Amniotic epithelial cell (primary cell): ENCODE measurements around the gene PTPRM.

ENCODE experiments used
- DNase-seq: peaks from one replicate; pipeline ENCODE4 v3.0.0-alpha.2; 2010; ENCODE audit warnings: low read depth

PTPRM gene

DNA sequence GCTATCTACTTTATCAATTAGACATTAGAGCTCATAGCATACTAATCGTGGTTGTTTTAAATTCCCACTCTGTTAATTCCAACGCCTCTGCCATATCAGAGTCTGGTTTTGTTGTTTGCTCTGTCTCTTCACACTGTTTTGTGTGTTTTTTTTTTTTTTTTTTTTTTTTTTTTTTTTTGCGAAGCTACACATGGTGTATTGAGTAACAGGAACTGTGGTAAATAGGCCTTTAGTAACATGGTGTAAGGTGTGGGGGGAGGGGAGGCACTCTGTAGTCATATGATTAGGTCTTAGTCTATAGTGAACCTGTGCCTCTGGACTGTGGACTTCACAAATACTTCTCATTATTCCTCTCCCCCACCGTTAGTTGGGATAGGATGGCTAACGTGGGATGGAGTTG is 671.4 kb downstream of the PTPRM start:
- DNase-seq = peak; percentile 56

DNA sequence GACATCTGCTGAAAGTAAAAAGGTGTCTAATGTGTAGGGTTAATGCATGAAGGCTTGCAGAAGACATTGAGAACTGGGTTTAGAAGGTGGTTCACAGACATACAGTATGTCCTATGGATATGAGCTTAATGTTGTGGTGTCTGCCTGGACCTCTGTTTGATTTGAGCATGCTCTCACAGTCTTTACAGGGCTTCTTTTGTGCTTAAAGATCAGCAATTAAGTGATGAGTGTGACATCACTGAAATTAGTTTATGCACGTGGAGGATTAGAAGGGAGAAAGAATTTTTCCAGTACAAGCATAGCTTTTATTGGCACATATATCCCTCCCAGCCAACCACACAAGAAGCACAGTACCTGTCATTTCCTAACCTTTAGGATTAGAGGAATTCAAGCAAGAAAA is 674.6 kb downstream of the PTPRM start:
- no peak for DNase-seq

DNA sequence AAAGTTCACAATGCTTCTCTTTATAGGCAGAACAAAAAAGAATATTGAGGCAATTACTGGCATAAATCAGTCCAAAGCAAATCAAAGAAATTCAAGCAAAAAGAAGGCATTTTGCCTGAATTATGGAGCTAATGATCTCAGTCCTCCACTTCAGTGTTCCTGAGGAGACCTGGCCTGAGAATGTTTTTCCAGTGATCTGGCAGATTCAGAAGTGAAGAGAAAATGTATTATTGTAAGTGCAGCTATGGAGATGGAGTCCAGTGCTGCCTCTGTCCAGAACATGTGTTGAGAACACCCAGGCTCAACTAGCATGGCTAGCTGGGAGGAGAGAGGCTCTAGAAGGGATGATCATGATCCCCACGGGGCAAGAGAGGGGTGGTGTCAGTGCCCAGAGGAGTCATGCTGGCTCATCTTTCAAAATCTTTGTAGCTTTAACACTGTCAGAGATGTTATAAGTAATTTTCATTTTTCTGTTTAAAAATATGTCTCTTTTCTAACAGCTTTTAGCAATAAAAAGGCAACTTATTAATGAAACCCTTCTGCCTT is 675.1 kb downstream of the PTPRM start:
- no peak for DNase-seq

DNA sequence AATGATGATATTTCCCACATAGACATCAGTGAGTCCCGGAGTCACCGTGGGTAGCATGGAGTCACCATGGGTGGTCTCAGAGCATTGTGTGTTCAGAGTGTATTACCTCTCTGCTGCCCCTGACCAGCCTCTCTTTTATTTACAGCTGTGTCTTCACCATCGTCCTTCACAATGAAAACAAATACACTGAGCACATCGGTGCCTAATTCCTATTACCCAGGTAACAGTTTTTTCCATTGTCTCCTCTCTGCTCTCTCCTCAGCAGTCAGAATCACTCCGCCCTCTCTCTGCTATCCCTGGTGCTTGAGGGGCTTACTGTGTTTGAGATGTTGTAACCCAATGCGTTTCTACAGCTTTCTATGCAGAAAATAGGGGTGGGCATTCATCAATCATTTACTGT is 680.6 kb downstream of the PTPRM start:
- no peak for DNase-seq

DNA sequence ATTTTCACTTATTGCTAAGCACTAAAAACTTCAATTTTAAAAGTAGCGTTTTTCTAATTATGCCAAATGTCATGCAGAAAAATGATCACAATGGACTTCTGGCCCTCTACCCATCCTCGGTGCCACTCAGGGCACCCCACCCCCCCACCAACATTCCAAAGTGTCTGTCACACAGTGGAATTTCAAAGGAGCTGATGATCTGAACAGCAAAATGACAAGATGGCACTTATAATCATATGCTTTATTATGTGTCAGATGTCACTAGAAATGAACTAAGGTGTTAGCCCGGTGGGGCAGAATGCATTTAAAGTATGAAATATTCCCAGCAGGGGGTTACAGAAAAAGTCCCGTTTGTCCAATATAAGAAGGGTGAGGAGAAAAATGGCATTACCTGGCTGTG is 681.5 kb downstream of the PTPRM start:
- DNase-seq = no peak

DNA sequence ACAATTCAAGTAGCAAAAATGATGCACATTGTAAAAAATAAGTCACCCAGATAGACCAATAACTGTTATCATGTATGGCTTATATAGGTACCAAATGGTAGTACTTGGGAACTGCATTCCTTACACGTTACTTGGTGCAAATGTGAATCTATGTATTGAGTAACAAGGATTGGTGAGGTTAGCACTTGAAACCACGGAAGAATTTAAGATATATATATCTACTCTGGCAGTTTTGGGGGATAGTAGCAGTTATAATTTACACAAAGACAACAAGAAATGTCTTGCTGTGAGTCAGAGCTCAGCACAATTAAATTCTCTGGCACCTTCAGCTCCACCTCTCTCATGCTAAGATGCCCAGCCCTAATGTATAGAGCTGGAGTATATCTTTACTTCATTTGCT is 682.7 kb downstream of the PTPRM start:
- peak; percentile 29 for DNase-seq

DNA sequence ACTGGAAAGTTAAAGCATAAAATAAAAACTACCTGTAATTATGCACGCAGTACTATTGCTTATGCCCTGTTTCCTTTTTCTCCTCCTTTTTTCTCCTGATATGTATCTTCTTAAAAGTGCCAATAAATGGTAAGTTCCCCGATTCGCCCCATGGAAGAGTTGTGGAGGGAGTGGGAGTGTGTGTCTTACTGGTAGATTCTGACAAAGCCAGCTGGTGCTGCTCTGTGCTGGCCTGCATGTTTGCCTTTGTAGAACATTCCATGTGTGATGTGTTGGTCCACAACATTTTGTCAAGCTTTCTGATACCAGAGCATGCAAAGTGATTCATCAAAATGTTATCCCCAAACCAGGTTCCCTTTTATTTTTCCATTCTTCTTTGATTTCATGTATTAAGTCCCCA is 685.3 kb downstream of the PTPRM start:
- peak; percentile 6 for DNase-seq

DNA sequence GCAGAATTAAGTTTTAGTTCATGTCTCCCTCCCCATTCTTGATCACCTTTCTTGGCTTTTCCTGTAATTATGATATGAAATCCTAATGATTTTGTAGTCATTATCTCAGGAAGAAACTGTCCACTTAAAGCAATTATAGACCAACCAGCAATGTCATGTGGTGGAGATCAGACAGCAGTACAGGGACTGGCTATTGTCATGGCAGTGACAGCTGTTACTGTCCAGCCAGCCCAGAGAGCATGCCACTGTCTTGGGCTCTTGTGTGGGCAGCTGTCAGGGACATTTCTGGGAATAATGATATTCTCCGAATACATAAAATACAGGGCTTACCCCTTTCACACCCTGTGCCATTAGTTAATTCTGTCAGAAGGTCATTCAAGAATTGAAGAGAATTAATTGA is 686.8 kb downstream of the PTPRM start:
- no peak for DNase-seq

DNA sequence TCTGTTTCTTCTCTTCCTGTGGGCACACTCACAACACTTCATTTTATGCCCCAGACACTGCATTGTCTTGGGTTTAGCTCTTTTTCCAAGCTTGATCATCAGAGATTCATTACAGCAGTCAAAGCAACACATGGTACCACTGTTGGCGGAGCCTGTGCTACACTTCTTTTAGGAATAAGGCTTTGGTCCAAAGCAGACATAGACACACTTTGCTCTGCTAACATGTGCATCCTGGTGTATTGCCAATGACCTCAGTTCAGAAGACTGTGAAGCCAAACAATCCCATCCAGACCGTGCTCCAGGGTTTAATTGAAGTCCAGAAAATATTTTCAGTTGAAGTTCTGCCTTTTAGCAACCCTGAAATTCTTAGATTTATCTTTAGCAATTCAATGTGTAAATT is 687.5 kb downstream of the PTPRM start:
- DNase-seq = no peak

DNA sequence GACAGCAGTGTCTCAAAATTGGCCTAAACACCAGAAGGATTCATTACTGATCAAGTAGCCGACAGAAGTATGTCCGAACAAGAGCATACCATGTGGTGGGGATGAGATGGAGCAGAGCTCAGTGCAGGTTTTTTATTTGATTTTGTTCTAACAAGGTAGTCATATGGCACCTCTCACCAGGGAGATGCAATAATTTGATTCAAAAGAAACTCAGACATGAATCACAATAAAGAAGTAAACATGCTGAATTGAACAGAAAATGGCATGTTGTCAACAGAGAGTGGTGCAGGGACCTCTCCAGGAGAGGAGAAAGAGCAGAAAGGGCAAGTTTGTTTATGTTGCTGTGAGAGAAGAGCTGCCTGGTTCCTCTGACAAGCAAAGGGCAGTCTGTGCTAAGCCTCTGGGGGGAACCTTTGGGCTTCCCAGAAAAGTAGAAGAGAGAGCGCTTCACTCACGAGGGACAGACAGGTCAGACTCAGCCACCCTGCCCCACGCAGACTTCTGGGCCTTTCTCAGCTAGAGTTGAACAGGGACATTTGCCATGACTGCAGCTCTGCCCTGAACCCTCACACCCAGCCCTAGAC is 690.8 kb downstream of the PTPRM start:
- DNase-seq = no peak

DNA sequence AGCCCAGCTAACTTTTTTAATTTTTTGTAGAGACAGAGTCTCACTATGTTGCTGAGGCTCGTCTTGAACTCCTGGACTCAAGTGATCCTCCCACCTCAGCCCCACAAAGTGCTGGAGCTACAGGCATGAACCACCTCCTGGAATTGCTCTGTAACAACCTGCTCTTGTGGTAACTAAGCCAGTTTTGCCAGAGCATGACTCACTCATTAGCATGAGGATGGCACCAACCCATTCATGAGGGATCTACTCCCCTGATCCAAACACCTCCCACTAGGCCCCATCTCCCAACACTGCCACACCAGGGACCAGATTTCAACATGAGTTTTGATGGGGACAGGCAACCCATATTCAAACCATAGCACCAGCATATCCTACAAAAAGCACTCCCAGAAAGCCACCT is 693.2 kb downstream of the PTPRM start:
- DNase-seq = peak; percentile 19

DNA sequence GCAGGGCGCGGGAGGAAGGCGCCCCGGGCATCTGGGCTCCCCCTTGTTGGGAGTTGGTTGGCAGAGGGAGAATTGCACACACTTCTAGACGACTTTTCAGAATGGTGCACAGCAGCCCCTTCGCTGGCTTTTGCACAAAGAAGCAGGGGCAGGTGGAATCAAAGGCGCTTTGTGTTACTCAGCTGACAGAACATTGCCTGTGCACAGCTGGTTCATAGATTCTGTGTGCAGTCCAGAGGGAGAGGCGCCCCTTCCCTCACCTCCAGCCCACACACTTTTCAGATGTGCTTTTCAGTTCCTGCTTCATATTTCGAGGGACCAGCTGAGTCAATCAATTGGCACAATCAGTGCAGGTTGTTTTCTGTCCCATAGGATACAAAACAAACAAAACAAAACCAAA is 693.7 kb downstream of the PTPRM start:
- no peak for DNase-seq

DNA sequence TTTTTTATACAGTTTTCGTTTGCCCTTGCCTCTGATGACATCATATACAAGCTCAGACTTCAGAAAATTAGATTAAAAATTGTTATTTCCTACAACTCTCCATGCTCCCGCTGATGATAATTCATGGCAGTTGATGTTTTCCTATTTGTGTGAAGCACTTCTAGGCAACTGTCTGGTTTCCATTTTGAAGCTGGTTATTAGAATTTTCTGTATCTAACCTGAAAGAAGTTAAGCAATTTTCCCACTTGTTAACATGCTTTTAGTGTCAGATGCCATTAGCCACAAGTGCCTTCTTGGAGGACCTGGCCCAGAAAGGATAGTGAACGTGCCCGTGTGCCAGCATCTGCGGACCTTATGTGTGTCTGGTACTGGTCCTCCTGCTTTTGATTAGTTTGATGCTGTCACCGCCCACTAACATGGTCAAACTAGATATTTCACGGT is 694.6 kb downstream of the PTPRM start:
- no peak for DNase-seq

DNA sequence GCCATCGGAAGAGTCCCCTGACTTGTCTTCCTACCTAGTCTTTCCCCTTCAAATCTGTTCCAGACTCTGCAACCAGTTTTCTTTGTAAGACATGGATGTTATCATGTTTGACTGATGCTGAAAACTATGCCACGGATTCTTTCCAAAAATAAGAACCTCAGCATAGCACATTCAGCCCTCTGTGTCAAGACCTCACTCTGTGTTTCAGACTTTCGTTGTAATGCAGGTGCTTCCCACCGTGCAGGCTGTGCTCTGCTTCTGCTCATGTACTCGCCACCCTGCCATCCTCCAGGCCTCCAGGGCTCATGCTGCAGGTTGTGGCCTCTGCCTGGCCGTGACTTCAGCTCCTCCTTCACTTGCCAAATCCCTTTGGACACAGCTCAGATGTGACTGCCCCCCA is 695.1 kb downstream of the PTPRM start:
- DNase-seq = no peak

DNA sequence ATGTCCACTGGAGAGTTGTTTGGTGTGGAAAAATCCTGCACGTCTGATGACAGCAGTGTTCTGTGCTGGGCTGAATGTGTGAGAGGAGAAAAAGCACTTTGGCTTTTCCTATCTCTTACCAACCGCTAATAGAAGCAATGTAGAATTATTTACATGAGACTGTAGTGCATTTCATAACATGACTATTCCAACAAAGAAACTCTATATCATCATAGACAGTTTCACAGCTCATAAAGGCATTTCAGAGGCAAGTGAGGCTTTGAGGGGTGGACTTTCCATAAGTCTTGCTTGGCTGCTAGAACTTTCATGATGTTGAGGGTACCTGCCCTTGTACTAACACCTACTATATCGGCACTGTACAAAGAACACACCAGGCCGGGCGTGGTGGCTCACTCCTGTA is 697.0 kb downstream of the PTPRM start:
- no peak for DNase-seq

DNA sequence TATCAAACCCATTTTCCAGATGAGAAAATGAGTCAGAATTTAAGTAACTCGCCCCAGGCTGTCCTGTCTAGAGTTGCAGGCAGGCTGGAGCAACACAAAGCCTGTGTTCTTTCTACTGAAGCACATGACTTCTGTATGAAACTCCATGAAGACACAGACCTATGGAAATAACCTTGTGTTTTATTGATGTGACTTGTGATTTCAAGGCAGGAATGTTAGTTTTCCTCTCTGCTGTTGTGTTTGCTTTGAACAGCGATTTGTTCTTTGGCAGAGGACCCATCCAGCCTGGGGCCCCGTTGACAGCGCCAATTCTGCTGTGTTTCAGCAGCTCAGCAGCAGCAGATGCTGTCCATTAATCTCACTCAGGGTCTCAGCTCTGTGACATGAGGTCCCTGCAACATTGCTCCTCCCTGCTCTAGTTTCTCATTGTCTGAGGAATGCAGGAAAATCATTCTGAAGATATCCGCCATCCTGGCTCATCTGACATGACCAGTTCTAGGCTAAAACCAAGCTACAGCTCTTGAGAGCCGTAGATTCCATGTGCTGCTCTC is 697.8 kb downstream of the PTPRM start:
- DNase-seq = no peak

DNA sequence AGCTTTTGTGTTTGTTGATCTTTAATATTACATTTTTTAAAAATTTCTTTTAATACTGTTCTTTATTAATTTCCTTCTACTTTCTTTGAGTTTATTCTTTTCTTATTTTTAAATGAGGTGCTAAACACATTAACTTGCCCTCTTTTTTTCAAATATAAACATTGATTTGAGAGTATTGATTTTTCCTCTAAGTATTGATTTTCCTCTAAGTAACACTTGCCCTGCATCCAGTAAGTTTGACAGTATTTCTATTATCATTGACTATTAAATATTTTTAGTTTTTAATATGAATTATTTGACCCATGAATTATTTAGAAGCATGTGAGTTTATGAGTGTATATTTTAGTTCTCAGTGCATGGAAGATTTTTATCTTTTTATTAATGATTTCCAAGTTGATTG is 705.1 kb downstream of the PTPRM start:
- DNase-seq = no peak

DNA sequence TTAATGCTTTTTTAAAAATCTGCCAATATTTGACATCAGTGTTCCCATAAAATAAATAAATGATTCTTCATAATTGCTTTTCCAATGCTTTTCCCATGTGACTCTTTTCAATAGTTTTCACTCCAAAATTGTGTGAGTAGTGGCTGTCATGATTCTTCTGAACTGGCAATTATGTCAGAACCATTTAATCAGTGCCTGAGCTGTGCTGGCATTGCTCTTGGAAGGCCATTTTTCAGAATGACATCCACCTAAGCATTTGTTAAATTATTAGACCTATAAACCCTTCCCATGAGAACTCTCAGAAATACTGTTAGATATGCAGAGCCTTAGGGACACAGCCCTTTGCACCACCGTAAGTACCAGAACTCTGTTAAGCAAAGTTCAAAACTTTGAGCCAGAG is 707.3 kb downstream of the PTPRM start:
- DNase-seq = no peak

DNA sequence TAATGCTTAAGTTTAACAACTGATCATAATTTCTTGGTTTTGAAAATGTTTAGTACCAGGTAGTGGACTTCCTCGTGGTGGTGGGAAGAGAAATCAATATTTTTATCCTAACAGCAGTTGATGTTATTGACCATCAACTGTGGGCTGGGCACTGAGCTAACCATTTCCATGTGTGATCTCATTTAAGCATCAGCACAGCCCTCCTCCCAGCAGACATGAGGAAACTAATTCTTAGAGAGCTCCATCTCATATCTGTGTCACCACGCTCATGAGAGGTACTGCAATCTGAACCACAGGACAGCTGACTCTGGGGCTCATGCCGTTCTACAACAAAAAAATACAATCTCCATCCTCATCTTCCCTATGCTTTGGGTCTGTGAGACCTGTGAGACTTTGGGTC is 709.3 kb downstream of the PTPRM start:
- no peak for DNase-seq

DNA sequence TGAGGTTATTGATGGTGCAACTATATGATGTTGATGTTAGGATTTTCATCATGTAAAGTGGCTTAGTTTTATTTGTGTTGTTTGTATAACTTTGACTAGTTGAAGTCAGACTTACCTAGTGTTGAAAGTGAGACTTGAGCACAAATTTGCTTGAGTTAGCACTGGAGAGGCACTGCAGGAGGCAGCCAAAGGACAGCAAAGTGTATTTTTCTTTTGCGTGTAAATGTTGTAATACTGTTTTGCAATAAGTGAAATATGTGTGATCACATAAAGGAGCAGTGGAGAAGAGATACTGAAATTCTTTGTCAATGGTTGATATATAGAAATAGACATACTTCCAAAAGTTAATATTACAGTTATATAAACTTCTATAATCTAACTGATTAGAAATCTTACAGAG is 710.2 kb downstream of the PTPRM start:
- peak; percentile 44 for DNase-seq

DNA sequence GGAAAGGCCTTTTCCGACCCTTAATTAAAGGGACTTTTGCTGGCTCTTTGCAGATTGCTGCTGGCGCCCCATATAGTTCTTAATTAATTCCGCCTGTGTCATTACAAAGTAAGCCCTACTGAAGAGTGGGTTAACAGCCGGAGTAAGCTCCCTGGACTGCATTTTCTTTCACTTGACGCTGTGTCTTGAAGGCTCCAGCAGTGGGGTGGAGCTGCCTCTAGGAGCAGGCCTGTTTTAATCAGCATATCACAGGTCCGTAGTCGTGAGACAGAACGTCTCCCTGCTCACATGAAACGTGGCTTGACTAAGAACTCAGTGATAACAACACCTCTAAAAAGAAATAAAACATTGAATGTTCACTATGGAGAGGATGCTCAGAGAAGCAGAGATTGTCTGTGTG is 712.2 kb downstream of the PTPRM start:
- no peak for DNase-seq

DNA sequence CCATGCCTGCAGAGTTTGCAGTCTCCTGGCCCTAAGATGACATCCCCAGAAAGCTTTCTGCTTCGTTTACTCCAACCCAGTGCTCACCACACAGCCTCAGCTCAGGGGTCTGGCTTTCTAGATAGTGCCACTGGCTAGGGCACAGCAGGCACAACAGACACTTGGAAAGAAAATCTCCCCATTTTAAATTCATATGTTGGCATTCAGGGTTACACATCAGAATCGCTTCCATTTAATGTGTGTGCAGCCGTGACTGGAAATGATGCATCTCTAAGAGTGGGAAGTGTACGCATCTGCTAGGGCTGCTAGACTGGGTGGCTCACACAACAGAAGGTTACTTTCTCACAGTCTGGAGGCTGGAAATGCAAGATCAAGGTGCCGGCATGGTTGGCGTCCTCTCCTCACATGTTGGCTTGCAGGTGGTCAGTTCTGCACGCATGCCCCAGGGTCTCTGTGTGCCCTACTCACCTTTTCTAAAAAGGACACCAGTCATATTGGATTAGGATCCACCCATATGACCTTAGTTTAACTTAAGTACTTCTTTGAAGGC is 712.7 kb downstream of the PTPRM start:
- no peak for DNase-seq

DNA sequence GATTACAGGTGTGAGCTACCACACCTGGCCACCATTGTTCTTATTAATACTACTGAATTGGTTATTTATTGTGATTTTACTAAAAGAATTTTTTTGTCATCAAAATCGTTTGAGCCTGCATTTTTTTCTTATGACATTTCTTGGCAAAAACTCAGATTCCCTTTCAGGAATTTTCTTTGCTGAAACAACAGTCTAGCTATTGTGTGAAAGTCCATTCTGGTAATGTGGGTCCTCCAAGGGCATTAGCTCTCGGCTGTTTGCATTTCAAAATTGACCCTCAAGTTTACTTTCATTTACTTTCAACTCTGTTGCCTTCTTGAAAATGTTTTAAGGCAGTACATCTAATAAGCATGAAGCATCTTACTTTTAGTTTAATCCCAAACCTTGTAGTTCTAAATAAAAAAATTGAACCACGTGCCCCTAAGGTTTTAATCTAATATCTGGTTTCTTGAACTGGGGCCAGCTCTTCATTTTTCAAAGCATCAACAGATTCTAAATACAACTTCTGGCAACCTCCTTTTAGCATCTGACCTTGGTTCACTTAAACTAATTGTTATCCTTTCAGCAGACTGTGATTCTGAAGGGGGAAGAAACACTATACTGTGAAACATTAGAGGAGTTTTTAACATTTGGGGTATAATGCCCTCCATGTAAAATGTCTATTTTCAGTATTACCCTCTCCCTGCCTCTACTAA is 716.9 kb downstream of the PTPRM start:
- DNase-seq = peak; percentile 24
